CD4-positive, alpha-beta T cell (primary cell): ENCODE results near the gene QKI. TPM values are rescaled to one million over a fixed set of nuclear protein-coding genes. Genes with fewer than 3 reads are reported as not detected.

Experiments used
- ATAC-seq: fragments of 200-7000 bp; cut with Tn5 transposase; one replicate; pipeline ENCODE4 v1.10.0; 2022; ENCODE audit warnings: mild to moderate bottlenecking; ENCODE audit not compliant: poor library complexity
- CTCF ChIA-PET: fragments of 350-600 bp; sonication (Branson Sonifier 250); formaldehyde crosslinking; loops from one replicate; lab custom pipeline; 2021; ENCODE audit warnings: antibody characterized with exemption, inconsistent platforms; lab: Charles Lee
- POLR2A ChIA-PET: fragments of 350-600 bp; sonication (Branson Sonifier 250); formaldehyde crosslinking; loops from one replicate; lab custom pipeline; 2021; ENCODE audit warnings: antibody characterized with exemption, inconsistent platforms; lab: Charles Lee
- DNase-seq, 14 experiments: peaks; one replicate each; pipeline ENCODE4 v3.0.0-alpha.2; 2013 to 2020; ENCODE audit warnings: mixed read lengths in 2 of 14
- H3K27ac ChIP-seq, 2 donors: one replicate each; pipeline versions ENCODE4 v1.5.1 to v1.7.0; 2013; ENCODE audit warnings: low read length in 2 of 2, low read depth in 1 of 2, mild to moderate bottlenecking in 1 of 2
- H3K27me3 ChIP-seq, 2 experiments: 1 replicate in 1 of 2; 2 replicates in 1 of 2; pipeline versions ENCODE4 v1.6.1 to v1.7.0; 2013; ENCODE audit warnings: low read length in 2 of 2, control low read depth in 1 of 2, mild to moderate bottlenecking in 1 of 2, moderate library complexity in 1 of 2; ENCODE audit not compliant: insufficient read depth in 2 of 2, control insufficient read depth in 1 of 2
- H3K36me3 ChIP-seq: one replicate; pipeline ENCODE4 v1.6.1; 2013; ENCODE audit warnings: low read length, control low read depth; ENCODE audit not compliant: insufficient read depth
- H3K4me1 ChIP-seq: one replicate; pipeline ENCODE4 v1.6.1; 2013; ENCODE audit warnings: low read length, control low read depth; ENCODE audit not compliant: insufficient read depth
- H3K4me3 ChIP-seq: one replicate; pipeline ENCODE4 v1.5.1; 2013; ENCODE audit warnings: mild to moderate bottlenecking, low read length, moderate library complexity
- H3K9me3 ChIP-seq, 2 experiments: 1 replicate in 1 of 2; 2 replicates in 1 of 2; pipeline versions ENCODE4 v1.6.1 to v1.7.0; 2013; ENCODE audit warnings: low read length in 2 of 2, mild to moderate bottlenecking in 2 of 2, control low read depth in 1 of 2, moderate library complexity in 1 of 2; ENCODE audit not compliant: control insufficient read depth in 1 of 2, insufficient read depth in 1 of 2
- H3K27ac Mint-ChIP-seq: one replicate; pipeline ENCODE4 v1.8.0; 2020; ENCODE audit warnings: mixed read lengths
- H3K27me3 Mint-ChIP-seq: one replicate; pipeline ENCODE4 v1.8.0; 2021; ENCODE audit warnings: mixed read lengths
- H3K36me3 Mint-ChIP-seq: one replicate; pipeline ENCODE4 v1.8.0; 2021; ENCODE audit warnings: low read depth, mixed read lengths
- H3K4me1 Mint-ChIP-seq: one replicate; pipeline ENCODE4 v1.8.0; 2021; ENCODE audit warnings: low read depth, mixed read lengths
- H3K4me3 Mint-ChIP-seq: one replicate; pipeline ENCODE4 v1.8.0; 2020; ENCODE audit warnings: mild to moderate bottlenecking, mixed read lengths
- H3K9me3 Mint-ChIP-seq: one replicate; pipeline ENCODE4 v1.8.0; 2020; ENCODE audit warnings: mixed read lengths
- intact Hi-C, 2 experiments: fragments of 100-400 bp; cut with DNase I in 1 of 2; cut with micrococcal nuclease in 1 of 2; formaldehyde crosslinking; loops; one replicate each; pipeline versions ENCODE4 v1.15.1 to v1.9.0; 2023 to 2025; cut with DNase I, micrococcal nuclease
- total RNA-seq, 174 experiments: library from RNA in 2 of 174; stranded (reverse) in 2 of 174; gene quantifications; one replicate each; pipeline ENCODE4 v1.2.3 and lab custom pipeline; 2021 to 2026
- TF ChIP-seq, protein P1 (sequence below): fragments of 200-600 bp; IDR thresholded peaks from one replicate; pipeline ENCODE4 v1.8.0; 2022; ENCODE audit warnings: antibody characterized with exemption, mild to moderate bottlenecking

The QKI gene
- total RNA-seq, 2 experiments from 2014 or later, result 60.7 to 67.3 TPM

DNA sequence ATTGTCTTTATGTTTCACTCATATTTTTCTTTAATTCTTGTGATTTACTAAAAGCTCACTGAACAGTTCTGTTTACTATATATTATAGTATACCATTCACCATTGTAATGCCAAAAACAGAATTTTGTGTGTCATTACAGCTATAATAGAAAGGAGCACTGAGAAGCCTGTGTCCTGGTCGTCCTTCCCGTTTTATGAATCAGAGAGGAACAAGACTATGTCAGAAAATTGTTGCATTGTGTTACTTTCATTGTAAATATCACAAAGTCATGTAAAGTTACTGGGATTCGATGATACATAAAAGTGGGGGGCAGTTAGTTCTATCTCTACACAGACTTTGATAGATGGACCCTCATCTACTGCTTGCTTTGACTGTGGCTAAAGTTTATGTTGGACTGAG lies 145.1 kb downstream of the QKI start:
- Mint-ChIP-seq H3K27me3 (no peaks in the 10 kb centered on the region), H3K9me3 (no peaks in the 10 kb centered on the region), H3K27ac (no peak overlapping the region), H3K4me1 (no peaks in the 10 kb centered on the region), H3K36me3 (peaks cover 57% of the 10 kb centered on the region), H3K4me3 (no peak overlapping the region)
- H3K4me1 ChIP-seq, result no peaks in the 10 kb centered on the region
- TF ChIP-seq, protein P1, sequence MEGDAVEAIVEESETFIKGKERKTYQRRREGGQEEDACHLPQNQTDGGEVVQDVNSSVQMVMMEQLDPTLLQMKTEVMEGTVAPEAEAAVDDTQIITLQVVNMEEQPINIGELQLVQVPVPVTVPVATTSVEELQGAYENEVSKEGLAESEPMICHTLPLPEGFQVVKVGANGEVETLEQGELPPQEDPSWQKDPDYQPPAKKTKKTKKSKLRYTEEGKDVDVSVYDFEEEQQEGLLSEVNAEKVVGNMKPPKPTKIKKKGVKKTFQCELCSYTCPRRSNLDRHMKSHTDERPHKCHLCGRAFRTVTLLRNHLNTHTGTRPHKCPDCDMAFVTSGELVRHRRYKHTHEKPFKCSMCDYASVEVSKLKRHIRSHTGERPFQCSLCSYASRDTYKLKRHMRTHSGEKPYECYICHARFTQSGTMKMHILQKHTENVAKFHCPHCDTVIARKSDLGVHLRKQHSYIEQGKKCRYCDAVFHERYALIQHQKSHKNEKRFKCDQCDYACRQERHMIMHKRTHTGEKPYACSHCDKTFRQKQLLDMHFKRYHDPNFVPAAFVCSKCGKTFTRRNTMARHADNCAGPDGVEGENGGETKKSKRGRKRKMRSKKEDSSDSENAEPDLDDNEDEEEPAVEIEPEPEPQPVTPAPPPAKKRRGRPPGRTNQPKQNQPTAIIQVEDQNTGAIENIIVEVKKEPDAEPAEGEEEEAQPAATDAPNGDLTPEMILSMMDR, result no peak
- ATAC-seq (no peak), DNase-seq (no peak)
- H3K27ac ChIP-seq, result no peak overlapping the region
- no peaks in the 10 kb centered on the region for H3K27me3 ChIP-seq
- ChIA-PET CTCF (interaction anchor here (1.3 kb wide), 1 partner anchor 133 kb away, joined by 4 read pairs; no protein-coding TSS in a partner anchor), POLR2A (no interaction called here)
- no peaks in the 10 kb centered on the region for H3K9me3 ChIP-seq
- peaks cover 13% of the 10 kb centered on the region for H3K36me3 ChIP-seq
- no peak overlapping the region for H3K4me3 ChIP-seq
- intact Hi-C loops, result loop anchor here in 1 of 2 experiments (10.0 kb wide), 1 partner anchor 385 kb away; no protein-coding TSS in a partner anchor

DNA sequence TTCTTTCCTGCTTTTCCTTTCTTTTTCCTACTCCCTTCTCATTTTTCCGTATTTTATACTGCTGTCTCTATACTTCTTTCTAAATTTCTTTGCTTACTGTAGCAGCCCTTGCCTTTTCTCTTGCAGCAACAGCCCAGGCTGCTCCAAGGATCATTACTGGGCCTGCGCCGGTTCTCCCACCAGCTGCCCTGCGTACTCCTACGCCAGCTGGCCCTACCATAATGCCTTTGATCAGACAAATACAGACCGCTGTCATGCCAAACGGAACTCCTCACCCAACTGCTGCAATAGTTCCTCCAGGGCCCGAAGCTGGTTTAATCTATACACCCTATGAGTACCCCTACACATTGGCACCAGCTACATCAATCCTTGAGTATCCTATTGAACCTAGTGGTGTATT lies 148.8 kb downstream of the QKI start:
- Histone ChIP-seq H3K36me3 (peaks cover 23% of the 10 kb centered on the region), H3K4me1 (no peaks in the 10 kb centered on the region), H3K4me3 (no peak overlapping the region), H3K27me3 (no peaks in the 10 kb centered on the region), H3K9me3 (no peaks in the 10 kb centered on the region), H3K27ac (no peak overlapping the region)
- H3K9me3 Mint-ChIP-seq, result no peaks in the 10 kb centered on the region
- POLR2A ChIA-PET, result no interaction called here
- DNase-seq (no peak), ATAC-seq (no peak)
- no peaks in the 10 kb centered on the region for H3K4me1 Mint-ChIP-seq
- no peaks in the 10 kb centered on the region for H3K27me3 Mint-ChIP-seq
- no peak overlapping the region for H3K4me3 Mint-ChIP-seq
- CTCF ChIA-PET, result no interaction called here
- TF ChIP-seq, protein P1, result no peak
- peaks cover 71% of the 10 kb centered on the region for H3K36me3 Mint-ChIP-seq
- H3K27ac Mint-ChIP-seq, result no peak overlapping the region
- intact Hi-C loops, result no loop called here

DNA sequence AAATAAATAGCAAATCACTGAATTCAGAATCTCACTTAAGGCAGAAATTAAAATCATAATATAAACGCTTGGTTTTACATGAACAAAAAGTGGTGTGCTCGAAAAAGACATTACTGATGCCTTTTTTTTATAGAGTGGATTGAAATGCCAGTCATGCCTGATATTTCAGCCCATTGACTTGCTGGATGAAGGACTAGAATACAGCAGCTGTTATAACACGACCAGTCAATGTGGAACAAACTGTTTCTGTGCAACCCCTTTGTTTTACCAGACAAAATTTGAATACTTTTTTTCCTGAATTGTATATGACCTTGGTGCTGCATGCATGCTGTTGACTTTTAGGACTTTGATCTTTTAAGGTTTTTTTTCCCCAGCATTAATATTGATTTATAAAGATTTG lies 150.0 kb downstream of the QKI start:
- Mint-ChIP-seq H3K4me1 (no peaks in the 10 kb centered on the region), H3K9me3 (no peaks in the 10 kb centered on the region), H3K27ac (no peak overlapping the region), H3K36me3 (peaks cover 67% of the 10 kb centered on the region), H3K4me3 (no peak overlapping the region), H3K27me3 (no peaks in the 10 kb centered on the region)
- ATAC-seq (no peak), DNase-seq (no peak)
- TF ChIP-seq, protein P1, result no peak
- H3K27ac ChIP-seq, result no peak overlapping the region
- H3K9me3 ChIP-seq, result no peaks in the 10 kb centered on the region
- no peaks in the 10 kb centered on the region for H3K27me3 ChIP-seq
- H3K36me3 ChIP-seq, result peaks cover 23% of the 10 kb centered on the region
- CTCF ChIA-PET, result no interaction called here
- H3K4me1 ChIP-seq, result no peaks in the 10 kb centered on the region
- POLR2A ChIA-PET, result no interaction called here
- no peak overlapping the region for H3K4me3 ChIP-seq
- intact Hi-C loops, result no loop called here
